Activated CD4-positive, CD25-positive, alpha-beta regulatory T cell treated with anti-CD3 and anti-CD28 coated beads, Interleukin-2, amount 50 U/mL, for 16 hours (primary cell): ENCODE measurements around the gene GET3.

Experiments used
- DNase-seq: peaks from one replicate; pipeline ENCODE4 v3.0.0-alpha.2; 2020; ENCODE audit warnings: low read depth, low spot score

Gene GET3

DNA sequence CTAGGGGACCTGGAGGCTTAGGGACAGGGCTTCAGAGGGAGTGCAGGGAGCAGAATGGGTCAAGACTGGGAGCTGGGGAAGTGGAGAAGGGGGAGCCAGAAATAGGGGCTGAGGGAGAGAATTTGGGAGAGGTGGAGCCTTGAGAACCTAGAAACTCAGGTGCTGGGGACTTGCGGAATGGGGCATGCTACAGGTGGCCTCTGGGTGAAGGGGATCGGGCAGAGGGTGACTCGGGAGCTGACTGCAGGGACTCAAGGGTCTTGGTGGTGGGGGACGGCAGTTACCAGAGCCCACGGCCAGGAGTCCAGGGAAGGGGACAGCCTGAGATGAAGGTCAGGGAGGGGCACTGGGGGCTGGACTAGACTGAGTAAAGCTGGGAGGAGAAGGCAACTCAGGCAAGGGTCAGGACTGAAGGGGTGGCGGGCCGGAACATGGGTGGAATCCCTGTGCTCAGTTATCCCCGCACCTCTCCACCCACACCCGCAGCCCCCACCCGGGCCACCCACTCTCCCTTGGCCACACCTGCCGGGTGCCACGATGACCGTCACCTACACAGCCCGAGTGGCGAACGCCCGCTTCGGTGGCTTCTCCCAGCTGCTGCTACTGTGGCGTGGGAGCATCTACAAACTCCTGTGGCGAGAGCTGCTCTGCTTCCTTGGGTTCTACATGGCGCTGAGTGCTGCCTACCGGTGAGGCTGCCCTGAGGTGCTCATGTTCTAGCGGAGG is 14.9 kb downstream of the GET3 start:
- no peak for DNase-seq

DNA sequence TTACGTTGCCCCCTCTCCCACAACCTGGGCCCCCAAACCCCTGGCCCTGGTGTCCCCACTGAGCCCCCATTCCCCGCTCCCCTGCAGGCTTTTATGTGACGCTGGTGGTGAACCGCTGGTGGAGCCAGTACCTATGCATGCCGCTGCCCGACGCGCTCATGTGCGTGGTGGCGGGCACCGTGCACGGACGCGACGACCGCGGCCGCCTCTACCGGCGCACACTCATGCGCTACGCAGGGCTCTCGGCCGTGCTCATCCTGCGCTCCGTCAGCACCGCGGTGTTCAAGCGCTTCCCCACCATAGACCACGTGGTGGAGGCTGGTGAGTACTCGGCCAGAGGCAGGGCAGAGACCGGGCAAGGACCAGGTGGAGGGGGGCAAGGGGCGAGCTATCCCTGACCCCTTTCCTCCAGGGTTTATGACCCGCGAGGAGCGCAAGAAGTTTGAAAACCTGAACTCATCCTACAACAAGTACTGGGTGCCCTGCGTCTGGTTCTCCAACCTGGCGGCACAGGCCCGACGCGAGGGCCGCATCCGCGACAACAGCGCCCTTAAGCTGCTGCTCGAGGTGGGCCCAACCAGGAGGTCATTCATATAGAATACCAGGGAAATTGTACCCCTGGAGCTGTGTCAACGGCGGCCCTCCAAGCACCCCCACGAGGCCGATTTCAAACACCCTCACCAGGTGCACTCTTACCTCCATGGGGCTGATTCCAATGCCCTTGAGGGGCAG is 17.3 kb downstream of the GET3 start:
- no peak for DNase-seq

DNA sequence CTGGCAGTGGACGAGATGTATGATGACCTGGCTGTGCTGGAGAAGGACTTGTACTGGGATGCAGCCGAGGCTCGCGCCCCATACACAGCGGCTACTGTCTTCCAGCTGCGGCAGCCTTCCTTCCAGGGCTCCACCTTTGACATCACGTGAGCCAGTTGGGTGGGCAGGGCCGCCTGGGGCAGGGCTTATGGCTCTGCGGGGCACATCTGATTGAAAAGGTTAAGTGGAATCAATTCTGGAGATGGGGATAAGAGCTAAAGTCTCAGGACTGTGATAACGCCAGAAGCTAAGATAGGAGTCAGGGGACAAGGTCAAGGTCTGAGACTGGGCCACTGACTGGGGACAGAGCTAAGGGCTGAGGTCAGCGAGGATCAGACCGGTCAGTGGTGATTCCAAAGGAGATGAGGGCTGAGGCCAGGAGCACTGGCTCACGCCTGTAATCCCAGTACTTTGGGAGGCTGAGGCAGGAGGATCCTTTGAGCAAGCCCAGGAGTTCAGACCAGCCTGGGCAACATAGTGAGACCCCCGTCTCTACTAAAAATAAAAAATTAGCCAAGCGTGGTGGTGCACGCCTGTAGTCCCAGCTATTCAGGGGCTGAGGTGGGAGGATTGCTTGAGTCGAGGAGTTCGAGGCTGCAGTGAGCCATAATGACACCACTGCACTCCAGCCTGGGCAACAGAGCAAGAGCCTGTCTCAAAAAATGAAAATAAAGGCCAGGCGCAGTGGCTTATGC is 19.0 kb downstream of the GET3 start:
- no peak for DNase-seq

DNA sequence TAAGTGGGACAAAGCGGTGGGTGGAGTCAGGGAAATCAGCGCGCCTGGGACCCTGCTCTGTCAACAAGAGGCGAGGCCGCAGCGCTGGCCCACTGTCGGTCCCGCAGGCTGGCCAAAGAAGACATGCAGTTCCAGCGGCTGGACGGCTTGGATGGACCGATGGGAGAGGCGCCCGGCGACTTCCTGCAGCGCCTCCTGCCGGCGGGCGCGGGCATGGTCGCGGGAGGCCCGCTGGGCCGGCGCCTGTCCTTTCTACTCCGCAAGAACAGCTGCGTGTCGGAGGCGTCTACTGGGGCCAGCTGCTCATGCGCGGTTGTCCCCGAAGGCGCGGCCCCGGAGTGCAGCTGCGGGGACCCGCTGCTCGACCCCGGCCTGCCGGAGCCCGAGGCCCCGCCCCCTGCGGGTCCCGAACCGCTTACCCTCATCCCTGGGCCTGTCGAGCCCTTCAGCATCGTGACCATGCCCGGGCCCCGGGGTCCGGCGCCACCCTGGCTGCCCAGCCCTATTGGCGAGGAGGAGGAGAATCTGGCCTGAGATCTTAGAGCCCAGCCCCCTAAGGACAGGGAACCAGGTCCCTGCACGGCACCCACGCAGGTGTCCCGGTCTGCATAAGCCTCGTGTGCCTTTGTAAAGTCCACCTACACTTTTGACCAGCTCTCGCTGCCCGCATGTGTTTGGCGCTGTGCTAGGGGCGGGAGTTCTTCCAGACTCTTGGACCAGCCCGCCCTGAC is 20.4 kb downstream of the GET3 start:
- DNase-seq: no peak

DNA sequence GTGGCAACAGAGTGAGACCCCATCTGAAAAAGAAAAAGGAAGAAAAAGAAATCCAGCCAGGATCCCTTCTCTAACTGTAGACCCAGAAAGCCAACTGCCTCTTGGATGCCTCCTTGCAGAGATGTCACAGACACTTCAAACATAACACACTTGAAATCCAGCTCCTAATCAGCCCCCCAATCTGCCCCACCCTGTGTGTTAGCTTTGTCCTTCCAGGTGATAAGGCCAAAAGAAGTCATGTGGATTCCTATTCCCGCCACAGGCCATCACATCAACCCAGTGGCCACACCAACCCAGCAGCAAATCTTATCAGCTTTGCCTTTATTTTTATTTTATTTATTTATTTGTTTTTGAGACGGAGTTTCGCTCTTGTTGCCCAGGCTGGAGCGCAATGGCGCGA is 22.4 kb downstream of the GET3 start:
- no peak for DNase-seq

DNA sequence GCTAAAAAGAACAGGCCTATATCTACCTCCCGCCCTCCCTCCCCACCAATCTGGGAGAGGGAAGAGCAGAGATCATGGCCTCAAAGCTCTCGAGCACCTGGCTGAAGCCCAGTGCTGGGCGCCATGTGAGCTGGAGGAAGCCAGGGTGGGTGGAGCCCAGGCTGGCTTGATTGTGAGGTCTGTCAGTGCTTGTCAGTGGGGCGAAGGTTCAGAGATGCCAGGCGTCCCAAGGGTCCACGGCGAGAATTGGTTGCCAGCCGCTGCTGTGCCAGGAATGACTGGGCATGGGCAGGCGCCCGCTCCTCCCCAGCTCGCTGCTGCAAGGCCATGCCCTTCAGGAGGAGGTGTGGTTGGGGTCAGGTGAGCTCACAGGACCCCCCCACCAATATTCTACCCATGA is 25.8 kb downstream of the GET3 start:
- no peak for DNase-seq

DNA sequence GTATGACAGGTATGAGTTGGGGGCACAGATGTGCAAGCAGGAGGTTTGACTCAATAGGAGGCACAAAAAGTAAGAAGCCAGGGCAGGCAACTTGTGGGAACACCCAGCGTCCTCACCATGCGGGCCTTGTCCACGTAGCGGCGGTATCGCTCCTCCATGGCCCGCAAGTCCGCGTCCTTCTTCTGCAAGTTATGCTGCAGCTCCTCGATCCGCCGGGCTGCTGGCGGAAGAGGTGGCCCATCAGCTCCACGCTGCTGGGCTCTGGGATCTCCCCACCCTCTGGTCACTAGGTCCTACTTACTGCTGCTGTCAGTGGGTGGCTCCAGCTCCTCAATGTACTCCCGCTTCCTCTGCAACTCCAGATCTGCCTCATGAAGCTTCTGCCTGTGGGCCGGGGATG is 27.4 kb downstream of the GET3 start:
- DNase-seq: no peak

DNA sequence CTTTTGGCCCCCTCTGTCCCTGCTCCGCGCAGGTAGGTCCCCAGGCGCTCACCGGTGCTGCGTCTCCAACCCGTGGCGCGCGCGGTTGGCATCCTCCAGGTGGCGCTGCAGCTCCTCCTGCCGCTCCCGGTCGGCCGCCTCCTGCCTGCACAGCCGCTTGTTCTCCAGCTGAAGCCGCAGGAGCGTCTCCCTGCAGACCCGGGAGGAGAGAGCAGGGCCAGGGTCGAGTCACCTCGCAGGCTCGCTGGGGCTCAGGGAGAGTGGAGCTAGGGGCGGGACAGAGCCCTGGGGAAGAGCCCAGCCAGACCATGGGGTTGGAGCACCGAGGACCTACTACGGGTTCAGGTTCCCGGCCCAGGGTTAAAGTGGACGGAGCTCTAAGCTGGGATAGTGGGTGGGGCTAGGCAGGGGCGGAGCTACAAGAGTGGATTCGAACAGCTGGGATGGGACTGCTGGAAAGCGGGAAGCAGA is 28.8 kb downstream of the GET3 start:
- no peak for DNase-seq

DNA sequence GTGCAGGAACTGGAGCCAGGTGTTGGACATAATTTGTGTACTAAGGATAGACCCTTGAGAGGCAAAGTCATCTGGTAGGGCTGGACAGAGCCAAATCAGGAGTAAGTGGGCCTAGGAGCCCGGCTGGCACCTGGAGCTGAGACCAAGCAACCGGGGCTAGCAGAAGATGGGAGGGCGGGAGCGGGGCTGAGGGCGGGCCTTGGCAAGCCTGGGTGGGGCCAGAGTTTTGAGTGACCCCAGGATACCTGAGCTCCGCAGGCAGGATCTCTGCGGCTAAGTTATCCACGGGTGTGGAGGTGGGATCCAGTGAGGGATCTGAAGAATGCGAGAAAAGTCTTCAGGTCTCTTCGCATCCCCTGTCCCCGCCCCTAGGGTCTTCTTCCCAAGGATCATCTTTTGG is 29.9 kb downstream of the GET3 start:
- no peak for DNase-seq

DNA sequence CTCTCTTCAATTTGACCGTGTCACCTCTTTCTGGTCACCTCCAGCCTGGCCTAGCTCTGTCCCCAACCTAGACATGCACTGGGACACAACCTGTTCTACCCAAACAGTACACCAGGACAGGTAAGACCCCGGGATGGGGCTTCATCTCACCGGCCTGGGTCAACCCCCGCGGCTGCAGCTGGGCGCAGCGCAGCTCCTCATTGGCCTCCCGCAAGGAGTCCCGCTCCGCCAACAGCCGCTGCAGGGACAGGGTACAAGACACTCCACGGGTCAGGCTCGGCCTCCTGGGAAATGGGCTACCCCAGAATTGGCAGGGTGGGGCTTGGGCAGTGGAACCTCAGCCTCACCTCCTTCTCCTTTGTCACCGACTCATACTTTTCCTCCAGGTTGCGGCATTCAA is 30.4 kb downstream of the GET3 start:
- no peak for DNase-seq

DNA sequence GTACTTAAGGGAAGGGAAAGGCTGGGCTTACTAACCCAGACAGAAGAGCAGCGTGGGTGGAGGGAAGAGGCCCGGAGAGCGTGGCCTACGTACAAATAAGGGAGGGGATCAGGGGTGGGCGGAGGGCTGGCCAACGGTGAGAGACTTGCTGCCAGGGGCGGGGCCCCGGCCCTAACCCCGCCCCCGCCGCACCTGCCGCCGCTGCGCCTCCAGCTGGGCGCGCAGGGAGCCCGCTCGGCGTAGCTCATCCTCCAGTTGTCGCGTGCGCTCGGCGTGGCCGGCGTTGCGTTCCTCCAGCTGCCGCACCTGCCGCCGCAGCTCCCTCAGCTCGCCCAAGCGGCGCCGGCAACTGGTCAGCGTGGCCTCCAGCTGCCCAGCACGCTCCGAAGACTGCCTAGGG is 32.4 kb downstream of the GET3 start:
- DNase-seq: no peak

DNA sequence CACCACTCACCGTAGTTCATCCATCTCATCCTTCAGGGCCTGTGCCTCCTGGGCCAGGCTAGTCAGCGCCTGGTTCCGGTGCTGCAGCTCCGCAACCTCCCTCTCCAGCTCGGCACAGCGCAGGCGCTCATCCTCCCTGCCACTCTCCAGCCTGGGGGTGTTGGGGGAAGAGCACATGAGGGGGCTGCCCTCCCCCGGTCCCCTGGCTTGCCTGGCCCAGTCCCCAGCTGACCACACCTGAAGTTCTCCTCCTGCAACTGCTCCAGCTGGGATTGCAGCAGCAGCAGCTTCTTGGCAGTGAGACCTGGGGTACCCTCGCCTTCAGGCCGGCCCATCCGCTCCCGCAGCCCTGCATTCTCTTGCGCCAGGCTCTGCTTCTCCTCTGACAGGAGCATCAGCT is 33.6 kb downstream of the GET3 start:
- no peak for DNase-seq

DNA sequence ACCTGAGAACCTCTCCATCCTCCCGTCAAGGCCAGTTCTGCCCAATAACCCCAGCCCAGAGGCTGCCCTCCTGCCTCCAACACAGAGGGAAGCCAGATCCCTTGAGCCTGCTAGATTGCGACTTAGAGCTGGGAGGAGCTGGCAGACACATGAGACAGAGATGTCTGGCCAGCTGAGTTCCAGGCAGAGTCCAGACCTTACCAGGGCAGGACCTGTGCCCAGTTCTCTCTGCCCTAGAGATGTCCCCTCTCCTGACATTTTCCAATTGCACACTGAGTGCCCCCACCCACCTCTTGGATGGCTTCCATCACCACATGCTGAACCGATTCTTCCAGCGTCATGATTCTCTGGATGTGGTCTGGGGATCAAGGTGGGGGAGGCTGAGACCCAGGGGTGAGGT is 35.0 kb downstream of the GET3 start:
- no peak for DNase-seq

DNA sequence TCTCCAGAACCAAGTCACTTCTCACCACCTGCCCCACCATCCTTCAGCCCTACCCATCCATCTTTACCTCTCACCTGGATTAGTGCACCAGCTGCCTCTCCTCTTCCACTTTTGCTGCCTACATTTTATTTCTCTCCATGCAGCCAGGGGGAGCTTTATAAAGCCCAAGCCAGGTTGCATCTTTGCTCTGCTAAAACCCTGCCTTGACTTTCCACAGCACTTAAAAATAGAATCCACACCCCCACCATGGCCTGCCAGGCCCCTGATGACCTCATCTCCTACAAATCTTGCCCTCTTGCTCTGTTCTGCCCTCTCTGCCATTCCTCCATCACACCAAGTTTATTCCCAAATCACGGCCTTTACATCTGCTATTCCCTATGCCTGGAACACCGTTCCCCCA is 36.3 kb downstream of the GET3 start:
- DNase-seq: no peak

DNA sequence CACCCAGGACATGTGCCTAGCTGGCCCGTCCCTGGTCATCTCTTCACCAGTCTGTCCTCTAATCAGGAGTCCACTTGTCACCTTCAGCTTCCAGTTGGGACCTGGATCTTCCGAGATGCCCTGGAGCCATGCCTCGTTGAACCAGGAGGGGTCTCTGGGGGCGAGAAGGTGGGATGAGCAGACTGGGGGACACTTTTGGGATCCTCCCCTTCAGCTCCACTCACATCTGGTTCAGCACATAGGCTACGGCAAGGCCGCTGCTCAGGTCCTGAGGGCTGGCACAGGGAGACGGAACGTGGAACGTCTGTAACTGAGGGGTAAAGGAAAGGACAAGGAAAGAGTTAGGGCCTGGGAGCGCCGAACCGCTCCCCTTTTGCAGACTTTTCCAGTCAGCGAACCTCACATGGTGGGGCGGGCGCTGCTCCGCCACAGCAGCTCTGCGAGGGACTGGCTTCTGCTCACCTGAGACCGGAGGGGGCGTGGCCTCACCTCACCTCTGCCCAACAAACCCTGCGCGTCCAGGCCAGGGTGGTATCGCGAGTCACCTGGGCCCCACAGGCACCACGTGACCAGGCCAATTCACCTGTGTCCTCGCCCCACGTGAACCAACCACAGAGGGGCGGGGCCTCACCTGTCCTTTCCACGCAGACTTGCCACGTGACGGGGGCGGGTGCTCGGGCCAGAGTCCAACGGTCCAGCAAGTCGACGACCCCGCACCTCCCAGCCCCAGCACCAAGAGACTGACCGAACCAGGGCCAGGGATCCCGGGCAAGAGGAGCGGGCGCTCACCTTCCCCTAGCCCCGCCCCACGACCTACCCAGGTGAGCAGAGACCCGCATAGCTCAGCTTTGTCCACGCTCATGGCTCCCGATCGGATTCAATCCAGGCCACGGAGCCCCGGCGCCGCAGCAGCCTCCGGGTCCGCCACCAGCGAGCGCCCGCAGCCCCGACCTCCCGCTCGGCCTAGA is 37.6 kb downstream of the GET3 start, which contains the start of gene HOOK2:
TSS of gene HOOK2 (minus strand) at position 965 of the 968 bp plus-strand sequence. CDS start at position 862, 103 bp downstream.
- DNase-seq: no peak

DNA sequence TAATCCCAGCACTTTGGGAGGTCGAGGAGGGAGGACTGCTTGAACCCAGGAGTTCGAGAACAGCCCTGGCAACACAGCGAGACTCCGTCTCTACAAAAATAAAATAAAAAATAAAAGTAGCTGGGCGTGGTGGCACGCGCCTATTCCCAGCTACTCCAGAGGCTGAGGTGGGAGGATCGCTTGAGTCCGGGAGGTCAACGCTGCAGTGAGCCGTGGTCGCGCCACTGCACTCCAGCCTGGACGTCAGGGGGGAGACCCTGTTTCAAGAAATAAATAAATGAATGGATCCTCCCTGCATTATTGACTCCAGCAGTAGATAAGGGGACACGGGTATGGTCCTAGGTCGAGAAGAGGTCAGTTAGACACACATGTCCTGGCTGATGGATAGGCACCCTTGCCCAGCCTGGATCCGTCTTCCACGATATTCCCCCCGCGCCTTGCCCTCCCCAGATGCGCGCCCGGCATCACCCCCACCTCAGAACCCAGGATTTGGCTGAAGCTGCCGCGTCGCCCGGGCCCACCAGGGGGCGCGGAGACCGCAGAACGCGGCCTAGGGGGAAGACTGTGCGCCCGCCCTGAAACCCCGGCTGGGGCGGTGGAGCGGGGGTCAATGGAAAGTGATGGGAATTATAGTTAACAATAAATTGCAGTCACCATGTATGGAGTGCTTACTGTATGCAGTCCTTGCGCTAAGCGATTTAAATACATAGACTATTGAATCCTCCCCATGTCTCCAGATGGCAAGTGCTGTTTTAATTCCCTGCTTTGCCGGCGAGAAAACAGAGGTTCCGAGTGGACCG is 40.1 kb downstream of the GET3 start:
- peak; percentile 69 for DNase-seq

DNA sequence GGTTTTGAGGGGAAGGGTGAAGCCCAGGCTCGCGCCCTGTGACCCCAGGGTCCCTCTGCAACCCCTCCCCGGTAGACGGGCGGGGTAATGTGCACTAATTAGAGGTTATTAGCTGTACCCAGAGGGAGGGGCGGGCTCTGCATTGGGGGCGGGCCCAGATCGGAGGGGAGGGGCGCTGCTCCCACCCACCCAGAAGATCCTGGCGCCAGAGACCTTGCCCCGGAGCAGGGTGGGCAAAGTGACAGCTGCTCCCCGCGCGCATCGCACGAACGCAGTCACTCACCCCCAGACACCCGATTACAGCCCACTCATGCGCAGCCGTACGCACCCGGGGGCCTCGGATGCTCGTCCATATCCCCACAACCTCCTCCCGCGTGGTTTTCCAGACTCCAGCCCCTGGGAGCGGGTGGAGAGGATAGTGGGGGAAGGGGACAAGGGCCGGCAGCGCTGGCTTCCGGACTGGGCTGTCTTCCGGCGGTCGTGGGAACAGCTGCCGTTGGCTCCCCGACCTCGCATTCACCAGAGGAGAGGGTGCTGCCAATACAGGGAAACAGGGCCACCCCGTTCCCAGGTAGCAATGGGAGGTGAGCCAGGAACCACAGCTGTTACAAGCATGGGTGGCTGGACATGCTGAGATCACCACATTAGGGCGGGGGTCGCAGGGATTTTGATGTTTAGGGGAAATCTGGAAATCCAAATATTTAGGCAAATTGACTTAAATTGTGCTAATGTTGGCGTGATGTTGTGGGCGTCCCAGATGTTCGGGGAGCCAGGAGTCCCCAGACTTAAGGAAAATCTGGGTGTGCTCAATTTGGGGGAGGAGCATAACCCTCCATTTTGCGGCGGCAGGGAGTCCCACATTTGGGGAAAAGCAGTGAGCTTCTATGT is 41.0 kb downstream of the GET3 start:
- DNase-seq: no peak

DNA sequence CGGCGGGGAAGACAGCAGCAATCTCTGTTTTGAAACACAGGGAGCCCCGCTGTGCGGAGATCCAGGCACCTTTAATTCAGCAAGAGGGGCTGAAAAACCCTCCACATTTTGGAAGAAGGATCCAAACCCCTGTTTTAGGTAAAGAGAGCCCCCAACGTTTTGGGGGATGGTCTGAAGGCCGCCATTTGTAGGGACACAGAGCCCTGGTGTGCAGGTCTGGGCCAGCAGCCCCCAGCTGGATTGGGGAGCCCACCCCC is 41.5 kb downstream of the GET3 start:
- no peak for DNase-seq
